CD14-positive monocyte (primary cell): Measurements from ENCODE around the gene PPP1R16B. TPM values are rescaled to one million over a fixed set of nuclear protein-coding genes. Genes with fewer than 3 reads are reported as not detected.

ENCODE experiments used
- DNase-seq, 3 donors: peaks; one replicate each; pipeline ENCODE4 v3.0.0-alpha.2; 2011 to 2022
- H2AFZ ChIP-seq: 2 replicates; pipeline ENCODE4 v1.6.0; 2012; ENCODE audit warnings: mild to moderate bottlenecking, low read depth, low read length, inconsistent platforms; ENCODE audit not compliant: insufficient read depth, poor library complexity, severe bottlenecking
- H3K27ac ChIP-seq, 2 donors: 1 replicate in 1 of 2; 2 replicates in 1 of 2; pipeline ENCODE4 v1.5.1; 2012 to 2013; ENCODE audit warnings: low read length in 2 of 2, control low read depth in 1 of 2, inconsistent platforms in 1 of 2, low read depth in 1 of 2, mild to moderate bottlenecking in 1 of 2
- H3K27me3 ChIP-seq, 2 donors: one replicate each; pipeline versions ENCODE4 v1.6.0 to v1.6.1; 2011 to 2013; ENCODE audit warnings: low read length in 2 of 2; ENCODE audit not compliant: control insufficient read depth in 2 of 2, insufficient read depth in 2 of 2
- H3K36me3 ChIP-seq, 2 donors: replicated peaks in 1 of 2; 1 replicate in 1 of 2; 2 replicates in 1 of 2; pipeline versions ENCODE4 v1.5.1 to v1.6.1; 2012 to 2013; ENCODE audit warnings: low read length in 2 of 2, control low read depth in 1 of 2, inconsistent platforms in 1 of 2, mild to moderate bottlenecking in 1 of 2; ENCODE audit not compliant: insufficient read depth in 2 of 2, control insufficient read depth in 1 of 2
- H3K4me1 ChIP-seq, 2 donors: 1 replicate in 1 of 2; 2 replicates in 1 of 2; pipeline versions ENCODE4 v1.5.1 to v1.6.1; 2012 to 2013; ENCODE audit warnings: low read length in 2 of 2, control low read depth in 1 of 2, inconsistent platforms in 1 of 2, mild to moderate bottlenecking in 1 of 2, moderate library complexity in 1 of 2; ENCODE audit not compliant: insufficient read depth in 2 of 2, control insufficient read depth in 1 of 2
- H3K4me2 ChIP-seq: replicated peaks from 2 replicates; pipeline ENCODE3; 2012; ENCODE audit warnings: low read length, moderate library complexity, mild to moderate bottlenecking; ENCODE audit not compliant: poor library complexity, severe bottlenecking; ENCODE audit errors: extremely low read depth
- H3K4me3 ChIP-seq, 3 experiments: fragments of 200-600 bp in 1 of 3; sonication (generic) in 1 of 3; replicated peaks in 1 of 3; 1 replicate in 2 of 3; 2 replicates in 1 of 3; pipeline ENCODE4 v1.5.1; 2011 to 2013; ENCODE audit warnings: low read length in 3 of 3, mild to moderate bottlenecking in 3 of 3, control low read depth in 2 of 3, low read depth in 2 of 3, inconsistent platforms in 1 of 3, moderate library complexity in 1 of 3
- H3K79me2 ChIP-seq: 2 replicates; pipeline ENCODE4 v1.6.0; 2012; ENCODE audit warnings: mild to moderate bottlenecking, control low read depth, inconsistent platforms, low read length, moderate library complexity; ENCODE audit not compliant: insufficient read depth
- H3K9ac ChIP-seq: 2 replicates; pipeline ENCODE4 v1.6.0; 2017; ENCODE audit warnings: low read length, mild to moderate bottlenecking; ENCODE audit not compliant: insufficient read depth, poor library complexity, severe bottlenecking
- H3K9me3 ChIP-seq, 2 donors: replicated peaks in 1 of 2; 1 replicate in 1 of 2; 2 replicates in 1 of 2; pipeline versions ENCODE4 v1.5.1 to v1.6.1; 2012 to 2013; ENCODE audit warnings: low read length in 2 of 2, control low read depth in 1 of 2; ENCODE audit not compliant: control insufficient read depth in 1 of 2, insufficient read depth in 1 of 2
- H4K20me1 ChIP-seq: 2 replicates; pipeline ENCODE4 v1.6.0; 2012; ENCODE audit warnings: mild to moderate bottlenecking, low read length, control low read depth, moderate library complexity; ENCODE audit not compliant: insufficient read depth
- H3K27ac Mint-ChIP-seq, 7 donors: one replicate each; pipeline ENCODE4 v1.8.0; 2020; ENCODE audit warnings: mild to moderate bottlenecking in 7 of 7, mixed read lengths in 7 of 7, moderate library complexity in 6 of 7, inconsistent platforms in 2 of 7
- H3K27me3 Mint-ChIP-seq, 3 donors: one replicate each; pipeline ENCODE4 v1.8.0; 2021 to 2022; ENCODE audit warnings: low read depth in 3 of 3, mild to moderate bottlenecking in 3 of 3, mixed read lengths in 3 of 3, moderate library complexity in 3 of 3, inconsistent platforms in 1 of 3
- H3K36me3 Mint-ChIP-seq, 2 donors: one replicate each; pipeline ENCODE4 v1.8.0; 2020; ENCODE audit warnings: mixed read lengths in 2 of 2, inconsistent platforms in 1 of 2, mild to moderate bottlenecking in 1 of 2
- H3K4me1 Mint-ChIP-seq: one replicate; pipeline ENCODE4 v1.8.0; 2020; ENCODE audit warnings: mild to moderate bottlenecking, mixed read lengths
- H3K4me3 Mint-ChIP-seq, 2 donors: one replicate each; pipeline ENCODE4 v1.8.0; 2020; ENCODE audit warnings: mild to moderate bottlenecking in 2 of 2, mixed read lengths in 2 of 2, moderate library complexity in 1 of 2
- H3K9me3 Mint-ChIP-seq, 7 donors: one replicate each; pipeline ENCODE4 v1.8.0; 2020 to 2022; ENCODE audit warnings: mixed read lengths in 7 of 7, mild to moderate bottlenecking in 6 of 7, moderate library complexity in 6 of 7, inconsistent platforms in 2 of 7
- WGBS: methylation state at CpG from one replicate; pipeline ENCODE4 v1.1.5; 2013; ENCODE audit warnings: missing lambda C conversion rate; ENCODE audit not compliant: insufficient coverage; 5-methylcytosine and 5-hydroxymethylcytosine counted together
- intact Hi-C, 2 donors: fragments of 100-400 bp; cut with micrococcal nuclease; formaldehyde crosslinking; loops; one replicate each; pipeline versions ENCODE4 v1.15.0 to v1.15.1; 2023
- polyA plus RNA-seq, 3 donors: library from polyadenylated mRNA; depleted of rRNA in 1 of 3; unstranded in 2 of 3; stranded (reverse) in 1 of 3; fragments of 300-500 nt in 2 of 3; fragments of >200 nt in 1 of 3; fragmentation: Illumina TruSeq in 2 of 3; gene quantifications; 1 replicate in 2 of 3; 2 replicates in 1 of 3; pipeline ENCODE4 v1.2.3, GENCODE V29; 2012 to 2021
- TF ChIP-seq, protein P1 (sequence below): fragments of 200-600 bp; IDR thresholded peaks from one replicate; pipeline ENCODE4 v1.8.0; 2022; ENCODE audit warnings: antibody characterized with exemption, mild to moderate bottlenecking

PPP1R16B gene
- polyA plus RNA-seq, 3 donors = 1.1 to 4.4 (median 1.4) TPM

- Histone ChIP-seq H3K4me2 (no peak overlapping the region), H3K36me3 (no peaks in the 10 kb centered on the region), H3K9ac (no peak overlapping the region), H4K20me1 (no peaks in the 10 kb centered on the region), H3K79me2 (peaks cover 7% of the 10 kb centered on the region), H3K4me1 (peaks cover 6 to 7% of the 10 kb centered on the region in 2 donors), H2AFZ (no peak overlapping the region), H3K4me3 (no peak overlapping the region), H3K9me3 (no peaks in the 10 kb centered on the region), H3K27me3 (no peaks in the 10 kb centered on the region), H3K27ac (no peak overlapping the region)
- Mint-ChIP-seq H3K4me3 (no peak overlapping the region), H3K27me3 (peaks cover 0 to 5% (median 0%) of the 10 kb centered on the region in 3 donors), H3K36me3 (peaks cover 0 to 11% of the 10 kb centered on the region in 2 donors), H3K9me3 (no peaks in the 10 kb centered on the region), H3K4me1 (peaks cover 10% of the 10 kb centered on the region), H3K27ac (no peak overlapping the region)
- no peak for DNase-seq
- WGBS = no CpG with 5 or more reads among the region's 1 CpG
- TF ChIP-seq, protein P1, sequence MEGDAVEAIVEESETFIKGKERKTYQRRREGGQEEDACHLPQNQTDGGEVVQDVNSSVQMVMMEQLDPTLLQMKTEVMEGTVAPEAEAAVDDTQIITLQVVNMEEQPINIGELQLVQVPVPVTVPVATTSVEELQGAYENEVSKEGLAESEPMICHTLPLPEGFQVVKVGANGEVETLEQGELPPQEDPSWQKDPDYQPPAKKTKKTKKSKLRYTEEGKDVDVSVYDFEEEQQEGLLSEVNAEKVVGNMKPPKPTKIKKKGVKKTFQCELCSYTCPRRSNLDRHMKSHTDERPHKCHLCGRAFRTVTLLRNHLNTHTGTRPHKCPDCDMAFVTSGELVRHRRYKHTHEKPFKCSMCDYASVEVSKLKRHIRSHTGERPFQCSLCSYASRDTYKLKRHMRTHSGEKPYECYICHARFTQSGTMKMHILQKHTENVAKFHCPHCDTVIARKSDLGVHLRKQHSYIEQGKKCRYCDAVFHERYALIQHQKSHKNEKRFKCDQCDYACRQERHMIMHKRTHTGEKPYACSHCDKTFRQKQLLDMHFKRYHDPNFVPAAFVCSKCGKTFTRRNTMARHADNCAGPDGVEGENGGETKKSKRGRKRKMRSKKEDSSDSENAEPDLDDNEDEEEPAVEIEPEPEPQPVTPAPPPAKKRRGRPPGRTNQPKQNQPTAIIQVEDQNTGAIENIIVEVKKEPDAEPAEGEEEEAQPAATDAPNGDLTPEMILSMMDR = no peak
- intact Hi-C loops = no loop called here
These were observed 42.3 kb downstream of the PPP1R16B start for GRCh38 chr20:38847840-38848239.

- peaks cover 22% of the 10 kb centered on the region for H3K4me1 Mint-ChIP-seq
- H3K4me3 ChIP-seq = no peak overlapping the region
- peaks cover 0 to 6% (median 2%) of the 10 kb centered on the region in 3 donors for H3K27me3 Mint-ChIP-seq
- no peaks in the 10 kb centered on the region for H3K9me3 ChIP-seq
- no peak overlapping the region for H3K27ac Mint-ChIP-seq
- H3K9ac ChIP-seq = no peak overlapping the region
- intact Hi-C loops = no loop called here
- peaks cover 0 to 2% (median 0%) of the 10 kb centered on the region in 7 donors for H3K9me3 Mint-ChIP-seq
- no peak for DNase-seq
- H3K4me3 Mint-ChIP-seq = no peak overlapping the region
- H3K4me2 ChIP-seq = no peak overlapping the region
- H3K27ac ChIP-seq = no peak overlapping the region
- no peaks in the 10 kb centered on the region for H3K36me3 ChIP-seq
- no peak overlapping the region for H2AFZ ChIP-seq
- no peaks in the 10 kb centered on the region for H3K27me3 ChIP-seq
- TF ChIP-seq, protein P1 = no peak
- H3K4me1 ChIP-seq = peaks cover 2 to 3% of the 10 kb centered on the region in 2 donors
- WGBS = no CpG with 5 or more reads among the region's 8 CpGs
- no peaks in the 10 kb centered on the region for H3K79me2 ChIP-seq
- no peaks in the 10 kb centered on the region for H4K20me1 ChIP-seq
- peaks cover 0 to 10% of the 10 kb centered on the region in 2 donors for H3K36me3 Mint-ChIP-seq
These were observed 48.3 kb downstream of the PPP1R16B start for GRCh38 chr20:38853759-38854158.
